Testis (tissue), 3 donors: Measurements from ENCODE around the gene BORA. TPM values are rescaled to one million over a fixed set of nuclear protein-coding genes. Genes with fewer than 3 reads are reported as not detected.

Experiments used
- DNase-seq: peaks from one replicate; pipeline ENCODE4 v3.0.0-alpha.2; 2019
- H3K27ac ChIP-seq, 2 donors: fragments of 200-600 bp; sonication (generic); one replicate each; pipeline ENCODE4 v1.5.1; 2019
- H3K27me3 ChIP-seq: fragments of 200-600 bp; sonication (generic); one replicate; pipeline ENCODE4 v1.5.1; 2019
- H3K36me3 ChIP-seq: fragments of 200-600 bp; sonication (generic); one replicate; pipeline ENCODE4 v1.5.1; 2017; ENCODE audit warnings: low read depth; ENCODE audit errors: missing control alignments
- H3K4me1 ChIP-seq: fragments of 200-600 bp; sonication (generic); one replicate; pipeline ENCODE4 v1.5.1; 2019
- H3K4me3 ChIP-seq, 2 donors: fragments of 200-600 bp; sonication (generic); one replicate each; pipeline ENCODE4 v1.5.1; 2017 to 2019
- H3K9me3 ChIP-seq: fragments of 200-600 bp; sonication (generic); one replicate; pipeline ENCODE4 v1.5.1; 2017
- CTCF ChIP-seq, 3 experiments: fragments of 450-650 bp in 2 of 3; fragments of 200-600 bp in 1 of 3; sonication (generic) in 1 of 3; IDR thresholded peaks; one replicate each; pipeline ENCODE4 v1.5.1; 2016 to 2019; ENCODE audit warnings: antibody characterized with exemption in 3 of 3, mild to moderate bottlenecking in 2 of 3, moderate library complexity in 1 of 3
- POLR2A ChIP-seq: fragments of 450-650 bp; IDR thresholded peaks from one replicate; pipeline ENCODE4 v1.6.1; 2017; ENCODE audit warnings: antibody characterized with exemption, mild to moderate bottlenecking, moderate library complexity
- WGBS, 2 donors: methylation state at CpG; one replicate each; pipeline ENCODE4 v1.1.5; 2018; 5-methylcytosine and 5-hydroxymethylcytosine counted together
- intact Hi-C: fragments of 100-400 bp; cut with DNase I; formaldehyde crosslinking; loops from one replicate; pipeline ENCODE4 v1.15.1; 2023; ENCODE audit warnings: low total_unique reads
- polyA plus RNA-seq: library from polyadenylated mRNA; stranded (reverse); fragments of 350-450 nt; fragmentation: Illumina TruSeq; extraction: RNeasy Lipid Tissue Mini Kit (QIAGEN cat#74804); gene quantifications from one replicate; pipeline ENCODE4 v1.2.3, GENCODE V29; 2014; ENCODE audit warnings: low read depth, low replicate concordance; ENCODE audit not compliant: insufficient read depth
- total RNA-seq, 2 donors: library from RNA; depleted of rRNA; stranded (reverse); fragments of >200 nt; gene quantifications; one replicate each; pipeline ENCODE4 v1.2.3, GENCODE V29; 2016

The BORA gene
- total and polyA plus RNA-seq, 3 donors from 2014 or later = 5.7 to 10.2 (median 6.0) TPM

- Histone ChIP-seq H3K4me1 (no peaks in the 10 kb centered on the region), H3K27ac (no peak overlapping the region), H3K9me3 (no peaks in the 10 kb centered on the region), H3K4me3 (no peak overlapping the region), H3K27me3 (no peaks in the 10 kb centered on the region), H3K36me3 (no peaks in the 10 kb centered on the region)
- DNase-seq = no peak
- WGBS, 2 donors = 90 to 93% methylated on average over 6 of the region's 6 CpGs
- TF ChIP-seq CTCF (IDR thresholded peaks at IDR 0.05) (no peak), POLR2A (no peak)
- intact Hi-C loops = no loop called here
Measured at GRCh38 chr13:72754111-72754510, 26.4 kb downstream of the BORA start.

GRCh38 chr13:72757792-72758535 lies 30.2 kb downstream of the BORA start:
- intact Hi-C loops = no loop called here
- Histone ChIP-seq H3K27me3 (no peaks in the 10 kb centered on the region), H3K27ac (no peak overlapping the region), H3K4me1 (no peaks in the 10 kb centered on the region), H3K4me3 (no peak overlapping the region), H3K36me3 (no peaks in the 10 kb centered on the region), H3K9me3 (no peaks in the 10 kb centered on the region)
- TF ChIP-seq POLR2A (no peak), CTCF (IDR thresholded peaks at IDR 0.05) (no peak)
- DNase-seq = no peak
- WGBS, 2 donors = 70% methylated on average over 4 of the region's 4 CpGs

DNA sequence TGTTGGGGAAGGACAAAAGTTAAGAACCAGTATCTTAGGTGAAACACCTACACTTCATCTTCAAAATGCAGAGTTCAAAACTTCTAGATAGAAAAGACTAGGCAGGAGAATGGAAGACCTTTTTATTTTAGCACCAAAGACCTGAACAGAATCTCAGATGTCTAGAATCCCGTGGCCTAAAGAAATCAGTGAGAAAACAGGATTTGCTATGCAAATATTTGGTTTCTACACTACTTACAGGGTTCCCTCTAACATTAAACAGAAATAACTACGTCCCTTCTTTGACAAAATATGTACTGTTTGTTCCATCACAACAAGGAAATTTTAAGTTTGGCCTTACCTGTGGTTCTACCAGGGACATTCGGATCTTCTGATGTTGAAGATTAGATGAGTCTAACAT lies 32.5 kb downstream of the BORA start:
- WGBS, 2 donors = 92 to 96% methylated on average over 3 of the region's 3 CpGs
- H3K9me3 ChIP-seq = no peaks in the 10 kb centered on the region
- no peaks in the 10 kb centered on the region for H3K4me1 ChIP-seq
- H3K27me3 ChIP-seq = no peaks in the 10 kb centered on the region
- intact Hi-C loops = no loop called here
- H3K27ac ChIP-seq = no peak overlapping the region
- H3K4me3 ChIP-seq = no peak overlapping the region
- no peak for DNase-seq
- H3K36me3 ChIP-seq = no peaks in the 10 kb centered on the region
- TF ChIP-seq CTCF (IDR thresholded peaks at IDR 0.05) (no peak), POLR2A (no peak)

- no peaks in the 10 kb centered on the region for H3K9me3 ChIP-seq
- intact Hi-C loops = no loop called here
- no peak overlapping the region for H3K4me3 ChIP-seq
- DNase-seq = no peak
- no peaks in the 10 kb centered on the region for H3K27me3 ChIP-seq
- H3K4me1 ChIP-seq = no peaks in the 10 kb centered on the region
- TF ChIP-seq CTCF (IDR thresholded peaks at IDR 0.05) = no peak
- TF ChIP-seq POLR2A = no peak
- 70 to 74% methylated on average over 2 of the region's 2 CpGs for WGBS, 2 donors
- no peaks in the 10 kb centered on the region for H3K36me3 ChIP-seq
- no peak overlapping the region for H3K27ac ChIP-seq
Measured at GRCh38 chr13:72763411-72763810, 35.7 kb downstream of the BORA start.

DNA sequence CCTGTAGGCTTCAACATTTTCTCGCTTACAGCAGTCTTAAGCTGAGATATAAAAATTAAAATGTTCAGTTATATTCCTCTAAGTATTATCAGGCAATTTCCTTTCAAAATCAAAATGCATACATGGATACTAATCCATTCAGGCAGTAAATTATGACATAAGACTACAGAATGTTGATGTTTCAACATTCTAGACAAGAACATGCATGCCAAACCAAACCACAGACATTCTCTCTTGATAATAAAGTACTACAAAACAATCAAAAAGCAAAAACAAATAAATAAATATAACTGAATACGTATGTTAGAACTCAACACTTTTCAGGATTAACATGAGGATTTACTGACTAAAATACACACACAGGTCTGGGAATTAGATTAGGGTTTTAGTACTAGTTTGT lies 46.3 kb downstream of the BORA start:
- DNase-seq = no peak
- no peak overlapping the region for H3K4me3 ChIP-seq
- H3K36me3 ChIP-seq = no peaks in the 10 kb centered on the region
- no peak overlapping the region for H3K27ac ChIP-seq
- peaks cover 2% of the 10 kb centered on the region for H3K4me1 ChIP-seq
- WGBS, 2 donors = 85 to 87% methylated on average over 2 of the region's 2 CpGs
- intact Hi-C loops = no loop called here
- TF ChIP-seq CTCF (IDR thresholded peaks at IDR 0.05) (no peak), POLR2A (no peak)
- no peaks in the 10 kb centered on the region for H3K9me3 ChIP-seq
- H3K27me3 ChIP-seq = no peaks in the 10 kb centered on the region
